Neural cell (in vitro differentiated cells): ENCODE results near the gene HELZ2. TPM values are rescaled to one million over a fixed set of nuclear protein-coding genes. Genes with fewer than 3 reads are reported as not detected.

Experiments used
- H2AFZ ChIP-seq: fragments of 200-600, 300-800 bp; sonication (generic), shearing (Covaris generic); 2 replicates; pipeline ENCODE4 v1.6.0; 2014; ENCODE audit warnings: low read depth, mild to moderate bottlenecking, antibody characterized with exemption, low read length, moderate library complexity
- H3F3A ChIP-seq: fragments of 200-600 bp; shearing (Covaris generic); 2 replicates; pipeline ENCODE4 v1.6.1; 2016; ENCODE audit warnings: mild to moderate bottlenecking, moderate library complexity, mixed read lengths, antibody characterized with exemption, low read length; ENCODE audit not compliant: insufficient read depth, poor library complexity, severe bottlenecking
- H3K27ac ChIP-seq: fragments of 200-600, 300-800 bp; sonication (generic), shearing (Covaris generic); 2 replicates; pipeline ENCODE4 v1.5.1; 2014; ENCODE audit warnings: mild to moderate bottlenecking, low read length, moderate library complexity
- H3K27me3 ChIP-seq: fragments of 300-800, 200-600 bp; sonication (generic), shearing (Covaris generic); 2 replicates; pipeline ENCODE4 v1.6.0; 2014; ENCODE audit warnings: mild to moderate bottlenecking, low read depth, low read length, moderate library complexity; ENCODE audit not compliant: insufficient read depth
- H3K36me3 ChIP-seq: fragments of 300-800, 200-600 bp; sonication (generic), shearing (Covaris generic); 2 replicates; pipeline ENCODE4 v1.5.1; 2014; ENCODE audit warnings: mild to moderate bottlenecking, antibody characterized with exemption, low read length, moderate library complexity; ENCODE audit not compliant: insufficient read depth
- H3K4me2 ChIP-seq: fragments of 300-800, 200-600 bp; sonication (generic), shearing (Covaris generic); 2 replicates; pipeline ENCODE4 v1.6.0; 2014; ENCODE audit warnings: mild to moderate bottlenecking, low read length
- H3K4me3 ChIP-seq: fragments of 300-800, 200-600 bp; sonication (generic), shearing (Covaris generic); 2 replicates; pipeline ENCODE4 v1.5.1; 2014; ENCODE audit warnings: mild to moderate bottlenecking, low read length, moderate library complexity
- H3K79me2 ChIP-seq: fragments of 200-600 bp; shearing (Covaris generic); replicated peaks from 2 replicates; pipeline ENCODE4 v1.6.0; 2014; ENCODE audit warnings: mild to moderate bottlenecking, low read length, moderate library complexity; ENCODE audit not compliant: insufficient read depth
- H3K9ac ChIP-seq: fragments of 300-800, 200-600 bp; sonication (generic), shearing (Covaris generic); 2 replicates; pipeline ENCODE4 v1.6.1; 2016; ENCODE audit warnings: mild to moderate bottlenecking, low read length, mixed read lengths
- H3K9me2 ChIP-seq: fragments of 200-600 bp; shearing (Covaris generic); 2 replicates; pipeline ENCODE4 v1.6.1; 2016; ENCODE audit warnings: mild to moderate bottlenecking, low read length, mixed read lengths; ENCODE audit not compliant: insufficient read depth
- H3K9me3 ChIP-seq: fragments of 200-600, 300-800 bp; sonication (generic), shearing (Covaris generic); 2 replicates; pipeline ENCODE4 v1.6.1; 2016; ENCODE audit warnings: mild to moderate bottlenecking, mixed run types, low read length, moderate library complexity, mixed read lengths
- H4K20me1 ChIP-seq: fragments of 200-600 bp; shearing (Covaris generic); 2 replicates; pipeline ENCODE4 v1.6.1; 2016; ENCODE audit warnings: mild to moderate bottlenecking, mixed run types; ENCODE audit not compliant: insufficient read depth
- CTCF ChIP-seq: fragments of 450-650 bp; IDR thresholded peaks from 2 replicates; pipeline ENCODE4 v1.5.1; 2014; ENCODE audit warnings: antibody characterized with exemption, mild to moderate bottlenecking, moderate library complexity; ENCODE audit not compliant: poor library complexity, severe bottlenecking
- EP300 ChIP-seq: fragments of 450-650 bp; conservative IDR thresholded peaks from 2 replicates; pipeline ENCODE4 v1.6.1; 2014; ENCODE audit warnings: antibody characterized with exemption, mild to moderate bottlenecking, moderate library complexity; ENCODE audit not compliant: poor library complexity, severe bottlenecking
- EZH2 ChIP-seq: fragments of 200-600, 300-800 bp; shearing (Covaris generic), sonication (generic); IDR thresholded peaks from 2 replicates; pipeline ENCODE4 v1.6.1; 2014; ENCODE audit warnings: antibody characterized with exemption, low read length, borderline replicate concordance, mild to moderate bottlenecking; ENCODE audit not compliant: insufficient read depth, poor library complexity, severe bottlenecking
- MXI1 ChIP-seq: fragments of 450-650 bp; conservative IDR thresholded peaks from 2 replicates; pipeline ENCODE4 v1.6.1; 2014; ENCODE audit warnings: antibody characterized with exemption, mild to moderate bottlenecking; ENCODE audit not compliant: poor library complexity, severe bottlenecking
- POLR2AphosphoS5 ChIP-seq: IDR thresholded peaks from 2 replicates; pipeline ENCODE4 v1.6.1; 2012
- RAD21 ChIP-seq: fragments of 450-650 bp; conservative IDR thresholded peaks from 2 replicates; pipeline ENCODE4 v1.6.1; 2014; ENCODE audit warnings: antibody characterized with exemption, mild to moderate bottlenecking, moderate library complexity
- REST ChIP-seq: IDR thresholded peaks from 2 replicates; pipeline ENCODE4 v1.6.1; 2012; ENCODE audit warnings: borderline replicate concordance
- SMC3 ChIP-seq: fragments of 450-650 bp; conservative IDR thresholded peaks from 2 replicates; pipeline ENCODE4 v1.6.1; 2014; ENCODE audit warnings: antibody characterized with exemption, mild to moderate bottlenecking, moderate library complexity; ENCODE audit not compliant: poor library complexity
- TAF1 ChIP-seq: IDR thresholded peaks from 2 replicates; pipeline ENCODE4 v1.6.1; 2012; ENCODE audit warnings: low read depth
- polyA plus RNA-seq: library from polyadenylated mRNA; depleted of rRNA; stranded (reverse); fragments of >200 nt; gene quantifications from 2 replicates; pipeline ENCODE4 v1.2.3, GENCODE V29; 2014

Gene HELZ2
- polyA plus RNA-seq, 1 donor from 2014 or later, result 1.3 TPM

- no peaks in the 10 kb centered on the region for H3K9me2 ChIP-seq
- no peak overlapping the region for H3K9ac ChIP-seq
- no peaks in the 10 kb centered on the region for H3F3A ChIP-seq
- H3K4me2 ChIP-seq, result no peak overlapping the region
- no peaks in the 10 kb centered on the region for H3K9me3 ChIP-seq
- no peaks in the 10 kb centered on the region for H3K79me2 ChIP-seq
- no peak overlapping the region for H3K27ac ChIP-seq
- no peaks in the 10 kb centered on the region for H4K20me1 ChIP-seq
- no peaks in the 10 kb centered on the region for H3K27me3 ChIP-seq
- TF ChIP-seq EZH2 (no peak), RAD21 (no peak), CTCF (no peak), POLR2AphosphoS5 (no peak), EP300 (no peak), SMC3 (no peak)
- H3K36me3 ChIP-seq, result no peaks in the 10 kb centered on the region
- H2AFZ ChIP-seq, result no peak overlapping the region
- no peak overlapping the region for H3K4me3 ChIP-seq
These were observed 13.0 kb downstream of the HELZ2 start for GRCh38 chr20:63560856-63561609.

DNA sequence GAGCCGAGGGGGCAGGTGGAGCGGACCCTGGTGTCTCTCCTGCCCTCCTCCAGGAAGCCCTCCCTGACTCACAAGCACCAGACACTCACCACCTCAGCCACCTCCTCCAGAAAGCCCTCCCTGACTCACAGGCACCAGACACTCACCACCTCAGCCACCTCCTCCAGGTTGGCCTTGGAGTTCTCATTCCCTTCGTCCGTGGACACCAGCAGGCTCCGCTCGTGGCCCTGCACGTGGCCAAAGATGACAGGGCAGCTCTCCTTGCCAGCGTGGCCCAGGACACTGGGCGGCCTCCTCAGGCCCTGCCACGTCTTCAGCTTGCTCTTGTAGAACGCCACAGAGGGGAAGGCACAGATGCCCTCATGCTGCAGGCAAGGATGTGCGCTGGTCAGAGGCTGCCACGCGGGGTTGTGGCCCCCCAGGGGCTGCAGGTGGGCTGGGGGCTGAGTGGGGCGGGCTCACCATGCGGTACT lies 13.7 kb downstream of the HELZ2 start:
- no peaks in the 10 kb centered on the region for H4K20me1 ChIP-seq
- H3K36me3 ChIP-seq, result no peaks in the 10 kb centered on the region
- H3K4me3 ChIP-seq, result no peak overlapping the region

More for the DNA sequence above, 13.7 kb downstream of the HELZ2 start:
- H3K9me3 ChIP-seq, result no peaks in the 10 kb centered on the region
- H3F3A ChIP-seq, result no peaks in the 10 kb centered on the region
- TF ChIP-seq RAD21 (no peak), EP300 (no peak), POLR2AphosphoS5 (no peak), TAF1 (no peak), MXI1 (no peak), SMC3 (no peak), CTCF (no peak), REST (no peak), EZH2 (no peak)
- H3K79me2 ChIP-seq, result no peaks in the 10 kb centered on the region
- H3K4me2 ChIP-seq, result no peak overlapping the region
- H3K27ac ChIP-seq, result no peak overlapping the region
- H2AFZ ChIP-seq, result no peak overlapping the region
- no peaks in the 10 kb centered on the region for H3K27me3 ChIP-seq
- no peaks in the 10 kb centered on the region for H3K9me2 ChIP-seq
- no peak overlapping the region for H3K9ac ChIP-seq
